Dendritic cell treated with granulocyte-macrophage colony-stimulating factor and Interleukin-4, amounts not matched to agents 40 ng/mL and 50 ng/mL, for 4 days (primary cell): ENCODE results near the gene PCSK5.
A peak's percentile ranks its signal among the peaks of the same experiment; 100 is the strongest.

ENCODE experiments used
- H3K27ac Mint-ChIP-seq: one replicate; pipeline ENCODE4 v1.8.0; 2022; ENCODE audit warnings: mild to moderate bottlenecking, mixed read lengths
- H3K27me3 Mint-ChIP-seq: one replicate; pipeline ENCODE4 v1.8.0; 2022; ENCODE audit warnings: mild to moderate bottlenecking, mixed read lengths
- H3K36me3 Mint-ChIP-seq: one replicate; pipeline ENCODE4 v1.8.0; 2022; ENCODE audit warnings: low read depth, mixed read lengths
- H3K4me1 Mint-ChIP-seq: one replicate; pipeline ENCODE4 v1.8.0; 2022; ENCODE audit warnings: low read depth, mixed read lengths
- H3K4me3 Mint-ChIP-seq: one replicate; pipeline ENCODE4 v1.8.0; 2022; ENCODE audit warnings: mild to moderate bottlenecking, moderate library complexity, mixed read lengths
- H3K9me3 Mint-ChIP-seq: one replicate; pipeline ENCODE4 v1.8.0; 2022; ENCODE audit warnings: mixed read lengths
- intact Hi-C: fragments of 100-400 bp; cut with micrococcal nuclease; formaldehyde crosslinking; loops from one replicate; pipeline ENCODE4 v1.15.0; 2022

Gene PCSK5

GRCh38 chr9:76219560-76220151 lies 329.2 kb downstream of the PCSK5 start:
- H3K27ac Mint-ChIP-seq: no peak overlapping the region
- intact Hi-C loops: no loop called here
- peaks cover 34% of the 10 kb centered on the region for H3K4me1 Mint-ChIP-seq
- no peaks in the 10 kb centered on the region for H3K9me3 Mint-ChIP-seq
- H3K36me3 Mint-ChIP-seq: no peaks in the 10 kb centered on the region
- peaks cover 37% of the 10 kb centered on the region for H3K27me3 Mint-ChIP-seq
- H3K4me3 Mint-ChIP-seq: no peak overlapping the region

DNA sequence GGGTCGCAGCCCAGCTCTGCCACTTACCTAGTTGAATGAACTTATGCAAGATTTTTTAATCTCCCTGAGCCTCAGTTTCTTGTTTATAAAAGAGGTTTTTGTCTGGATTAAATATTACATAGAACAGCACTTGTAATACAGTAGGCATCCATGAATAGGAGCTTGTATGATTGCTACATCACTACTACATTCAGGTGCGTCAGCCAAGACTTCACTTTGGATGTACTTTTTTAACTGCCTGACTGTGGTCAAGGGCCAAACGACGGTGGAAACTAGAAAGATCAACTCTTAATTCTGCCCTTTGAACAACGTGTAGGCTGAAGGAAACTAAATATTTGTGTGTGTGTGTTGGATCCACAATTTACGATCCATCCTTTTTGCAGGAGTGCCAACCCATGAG lies 330.9 kb downstream of the PCSK5 start:
- H3K27ac Mint-ChIP-seq: no peak overlapping the region

GRCh38 chr9:76223749-76224340 lies 333.4 kb downstream of the PCSK5 start:
- H3K27me3 Mint-ChIP-seq: peaks cover 21% of the 10 kb centered on the region
- intact Hi-C loops: no loop called here

More for the DNA sequence above, 330.9 kb downstream of the PCSK5 start:
- Mint-ChIP-seq H3K4me1 (peaks cover 18% of the 10 kb centered on the region), H3K4me3 (no peak overlapping the region), H3K36me3 (no peaks in the 10 kb centered on the region), H3K27me3 (peaks cover 33% of the 10 kb centered on the region), H3K9me3 (no peaks in the 10 kb centered on the region)
- intact Hi-C loops: no loop called here

GRCh38 chr9:76227156-76227555 lies 336.7 kb downstream of the PCSK5 start:
- Mint-ChIP-seq H3K27me3 (peaks cover 7% of the 10 kb centered on the region), H3K9me3 (no peaks in the 10 kb centered on the region), H3K36me3 (no peaks in the 10 kb centered on the region), H3K27ac (no peak overlapping the region), H3K4me1 (no peaks in the 10 kb centered on the region), H3K4me3 (no peak overlapping the region)
- intact Hi-C loops: no loop called here

More at GRCh38 chr9:76223749-76224340, 333.4 kb downstream of the PCSK5 start:
- Mint-ChIP-seq H3K4me1 (peaks cover 16% of the 10 kb centered on the region), H3K27ac (no peak overlapping the region), H3K4me3 (no peak overlapping the region), H3K36me3 (no peaks in the 10 kb centered on the region), H3K9me3 (no peaks in the 10 kb centered on the region)

DNA sequence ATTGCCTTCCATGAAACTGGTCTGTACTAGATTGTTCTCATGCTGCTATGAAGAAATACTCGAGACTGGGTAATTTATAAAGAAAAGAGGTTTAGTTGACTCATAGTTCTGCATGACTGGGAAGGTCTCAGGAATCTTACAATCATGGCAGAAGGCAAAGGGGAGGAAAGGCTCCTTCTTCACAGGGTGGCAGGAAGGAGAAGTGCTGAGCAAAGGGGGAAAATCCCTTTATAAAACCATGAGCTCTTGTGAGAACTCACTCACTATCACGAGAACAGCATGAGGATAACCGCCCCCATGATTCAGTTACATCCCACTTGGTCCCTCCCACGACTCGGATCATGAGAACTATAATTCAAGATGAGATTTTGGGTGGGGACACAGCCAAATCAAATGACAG lies 340.5 kb downstream of the PCSK5 start:
- no peaks in the 10 kb centered on the region for H3K4me1 Mint-ChIP-seq
- H3K27me3 Mint-ChIP-seq: peaks cover 4% of the 10 kb centered on the region
- no peak overlapping the region for H3K27ac Mint-ChIP-seq
- no peak overlapping the region for H3K4me3 Mint-ChIP-seq
- no peaks in the 10 kb centered on the region for H3K36me3 Mint-ChIP-seq
- intact Hi-C loops: no loop called here
- H3K9me3 Mint-ChIP-seq: no peaks in the 10 kb centered on the region

DNA sequence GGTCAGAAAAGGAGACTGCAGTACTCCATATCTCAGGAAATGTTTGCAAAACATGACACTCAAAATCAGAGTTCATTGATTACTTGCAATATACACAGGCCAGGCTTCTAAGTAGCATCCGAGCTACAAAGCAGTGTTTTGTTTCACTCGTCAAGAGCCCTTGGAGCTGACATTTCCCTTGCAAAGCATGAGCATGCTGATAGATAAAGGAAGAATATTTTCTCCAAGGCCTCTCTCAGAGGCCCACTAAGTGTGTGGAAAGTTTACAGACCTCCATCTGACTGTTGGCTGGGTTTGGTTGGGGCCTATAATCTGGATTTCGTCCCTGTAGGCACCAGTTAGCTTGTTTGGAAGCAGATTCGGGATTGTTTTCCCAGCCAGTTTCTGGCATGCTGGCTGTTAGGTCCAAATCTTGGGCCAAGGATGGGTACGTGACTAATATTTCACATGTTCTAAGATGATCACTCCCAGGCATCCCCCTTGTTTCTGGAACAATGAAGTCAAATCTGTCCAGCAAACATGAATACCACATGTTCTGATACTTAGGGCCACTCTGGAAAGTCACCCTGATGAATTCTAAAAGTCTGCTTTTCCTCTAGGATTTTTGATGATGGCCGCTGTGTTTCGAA lies 342.5 kb downstream of the PCSK5 start:
- Mint-ChIP-seq H3K4me1 (peaks cover 7% of the 10 kb centered on the region), H3K27ac (no peak overlapping the region), H3K9me3 (no peaks in the 10 kb centered on the region), H3K4me3 (no peak overlapping the region), H3K27me3 (peaks cover 3% of the 10 kb centered on the region), H3K36me3 (no peaks in the 10 kb centered on the region)
- intact Hi-C loops: no loop called here

GRCh38 chr9:76240578-76240977 lies 350.1 kb downstream of the PCSK5 start:
- H3K27me3 Mint-ChIP-seq: peaks cover 15% of the 10 kb centered on the region
- no peak overlapping the region for H3K27ac Mint-ChIP-seq
- no peak overlapping the region for H3K4me3 Mint-ChIP-seq
- no peaks in the 10 kb centered on the region for H3K9me3 Mint-ChIP-seq
- peaks cover 12% of the 10 kb centered on the region for H3K4me1 Mint-ChIP-seq
- H3K36me3 Mint-ChIP-seq: no peaks in the 10 kb centered on the region
- intact Hi-C loops: no loop called here

DNA sequence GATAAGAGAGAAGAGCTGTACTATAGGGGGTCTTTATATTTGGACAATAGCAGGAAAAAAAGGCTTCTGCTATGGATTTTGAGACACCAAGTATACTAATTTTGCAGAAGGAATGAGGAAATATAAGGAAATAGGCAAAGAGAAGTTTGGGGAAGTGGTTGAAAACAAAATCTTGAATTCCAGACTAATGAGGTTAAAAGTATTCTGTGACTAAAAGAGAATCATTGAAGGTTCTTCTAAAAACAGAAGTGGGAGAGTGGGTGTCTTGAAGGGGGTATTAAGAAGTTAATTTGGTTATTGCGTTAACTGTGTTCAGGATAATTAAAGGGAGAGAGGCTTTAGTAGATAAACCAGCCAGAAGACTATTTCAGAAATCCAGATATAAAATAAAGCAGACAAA lies 355.0 kb downstream of the PCSK5 start:
- Mint-ChIP-seq H3K27me3 (peaks cover 6% of the 10 kb centered on the region), H3K9me3 (no peaks in the 10 kb centered on the region), H3K4me3 (no peak overlapping the region), H3K27ac (peak overlapping the region; percentile 4), H3K4me1 (peaks cover 18% of the 10 kb centered on the region), H3K36me3 (no peaks in the 10 kb centered on the region)
- intact Hi-C loops: no loop called here

DNA sequence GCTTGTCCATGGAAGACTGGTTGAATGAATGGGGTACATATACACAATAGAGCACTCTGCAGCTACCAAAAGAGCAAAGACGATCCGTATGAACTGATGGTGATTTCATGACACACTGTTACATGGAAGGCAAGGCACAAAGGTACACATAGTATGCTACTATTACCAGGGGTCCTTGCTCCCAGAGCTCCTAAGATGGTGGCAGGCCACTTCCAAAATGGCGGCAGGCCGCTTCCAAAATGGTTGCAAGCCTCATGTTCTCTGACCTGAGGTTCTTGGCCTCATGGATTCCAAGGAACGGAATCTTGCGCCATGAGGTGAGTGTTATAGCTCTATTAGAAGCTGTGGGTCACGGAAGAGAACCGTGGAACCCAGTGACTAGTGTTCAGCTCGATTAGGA lies 356.2 kb downstream of the PCSK5 start:
- intact Hi-C loops: no loop called here
- no peak overlapping the region for H3K4me3 Mint-ChIP-seq
- H3K9me3 Mint-ChIP-seq: no peaks in the 10 kb centered on the region
- H3K4me1 Mint-ChIP-seq: peaks cover 18% of the 10 kb centered on the region
- no peaks in the 10 kb centered on the region for H3K36me3 Mint-ChIP-seq
- no peak overlapping the region for H3K27ac Mint-ChIP-seq
- peaks cover 6% of the 10 kb centered on the region for H3K27me3 Mint-ChIP-seq

- Mint-ChIP-seq H3K27ac (no peak overlapping the region), H3K27me3 (peaks cover 6% of the 10 kb centered on the region), H3K4me1 (peaks cover 18% of the 10 kb centered on the region), H3K9me3 (no peaks in the 10 kb centered on the region), H3K4me3 (no peak overlapping the region), H3K36me3 (no peaks in the 10 kb centered on the region)
- intact Hi-C loops: no loop called here
These were observed 357.0 kb downstream of the PCSK5 start for GRCh38 chr9:76247426-76247825.

- Mint-ChIP-seq H3K36me3 (no peaks in the 10 kb centered on the region), H3K27ac (no peak overlapping the region), H3K9me3 (no peaks in the 10 kb centered on the region), H3K4me3 (no peak overlapping the region), H3K27me3 (peaks cover 4% of the 10 kb centered on the region), H3K4me1 (peaks cover 18% of the 10 kb centered on the region)
- intact Hi-C loops: no loop called here
These were observed 358.8 kb downstream of the PCSK5 start for GRCh38 chr9:76249309-76249708.

DNA sequence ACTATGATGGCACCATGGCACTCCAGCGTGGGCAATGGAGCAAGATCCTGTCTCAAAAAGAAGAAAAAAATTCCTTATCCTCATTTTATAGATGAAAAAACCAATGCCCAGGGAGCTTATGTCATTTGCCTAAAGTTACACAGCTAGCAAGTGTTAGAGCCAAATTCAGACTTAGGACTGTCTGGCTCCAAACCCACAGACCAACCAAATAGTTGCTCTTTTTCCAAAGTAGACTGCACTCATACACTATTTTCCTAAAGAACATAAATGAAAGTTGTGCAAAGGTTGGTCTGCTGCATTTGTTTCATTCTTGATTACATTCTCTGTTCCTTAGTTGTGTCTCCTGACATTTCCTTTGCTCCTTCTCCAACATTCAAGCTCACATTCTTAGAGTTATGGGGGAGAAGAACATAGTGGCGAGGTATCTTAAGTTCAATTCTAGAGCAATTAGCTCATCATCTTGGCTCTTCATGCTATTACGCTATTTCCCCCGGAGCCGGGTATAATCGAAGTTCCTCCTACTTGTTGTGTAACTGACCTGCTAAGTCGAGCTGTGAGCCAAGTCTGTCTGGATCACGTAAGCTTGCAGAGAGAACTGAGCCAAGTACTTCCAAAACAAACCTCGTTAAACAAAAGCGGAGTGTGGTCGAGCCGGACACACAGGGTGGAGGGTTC lies 365.4 kb downstream of the PCSK5 start:
- intact Hi-C loops: no loop called here
- no peaks in the 10 kb centered on the region for H3K36me3 Mint-ChIP-seq
- no peak overlapping the region for H3K4me3 Mint-ChIP-seq
- no peaks in the 10 kb centered on the region for H3K9me3 Mint-ChIP-seq
- H3K27me3 Mint-ChIP-seq: peaks cover 2% of the 10 kb centered on the region
- peaks cover 8% of the 10 kb centered on the region for H3K4me1 Mint-ChIP-seq
- no peak overlapping the region for H3K27ac Mint-ChIP-seq

GRCh38 chr9:76257311-76257710 lies 366.8 kb downstream of the PCSK5 start:
- Mint-ChIP-seq H3K36me3 (no peaks in the 10 kb centered on the region), H3K9me3 (no peaks in the 10 kb centered on the region), H3K27ac (no peak overlapping the region), H3K27me3 (peaks cover 2% of the 10 kb centered on the region), H3K4me1 (peaks cover 8% of the 10 kb centered on the region), H3K4me3 (no peak overlapping the region)
- intact Hi-C loops: no loop called here

DNA sequence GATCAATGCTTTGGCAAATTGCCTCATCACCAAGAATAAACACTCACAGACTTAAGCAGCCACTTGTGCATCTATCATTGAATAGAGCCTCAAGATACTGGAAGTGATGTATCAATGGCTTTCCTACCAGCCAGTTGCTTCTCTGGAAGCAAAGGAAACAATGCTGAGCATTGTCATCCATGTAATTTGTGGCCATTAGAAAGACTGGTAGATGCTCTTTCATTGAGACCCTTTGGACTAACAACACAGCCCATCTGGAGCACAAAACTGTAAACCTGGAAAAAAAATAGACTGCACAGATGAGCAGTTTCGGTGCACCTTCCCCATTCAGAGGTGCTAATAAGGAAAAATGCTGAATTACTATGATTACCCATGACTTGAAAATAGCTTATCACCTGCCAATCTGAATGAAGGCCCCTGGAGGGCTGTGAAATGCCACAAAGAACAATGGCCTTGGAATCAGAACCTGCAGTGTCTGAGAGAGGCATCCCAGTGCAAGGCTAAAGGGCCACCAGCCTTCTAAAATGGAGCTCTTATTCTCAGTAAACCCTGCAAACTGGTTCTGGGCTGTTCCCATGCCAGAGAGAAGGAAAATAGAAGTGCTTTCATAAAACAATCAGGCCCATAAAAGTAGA lies 376.3 kb downstream of the PCSK5 start:
- Mint-ChIP-seq H3K27me3 (no peaks in the 10 kb centered on the region), H3K27ac (no peak overlapping the region), H3K9me3 (no peaks in the 10 kb centered on the region), H3K4me1 (no peaks in the 10 kb centered on the region), H3K36me3 (no peaks in the 10 kb centered on the region), H3K4me3 (no peak overlapping the region)
- intact Hi-C loops: no loop called here
